Muscle of leg (tissue), 11 donors: ENCODE measurements around the gene MKRN2. TPM values are rescaled to one million over a fixed set of nuclear protein-coding genes. Genes with fewer than 3 reads are reported as not detected.

Source experiments
- DNase-seq: peaks from one replicate; pipeline ENCODE4 v3.0.0; 2013
- H3K27ac ChIP-seq: one replicate; pipeline ENCODE4 v1.5.1; 2013; ENCODE audit warnings: mild to moderate bottlenecking, low read length, control low read depth
- H3K27me3 ChIP-seq: one replicate; pipeline ENCODE4 v1.6.1; 2013; ENCODE audit warnings: low read length; ENCODE audit not compliant: control insufficient read depth, insufficient read depth
- H3K36me3 ChIP-seq: one replicate; pipeline ENCODE4 v1.6.1; 2013; ENCODE audit warnings: low read length; ENCODE audit not compliant: control insufficient read depth, insufficient read depth
- H3K4me1 ChIP-seq: one replicate; pipeline ENCODE4 v1.6.1; 2013; ENCODE audit warnings: low read length; ENCODE audit not compliant: control insufficient read depth, insufficient read depth
- H3K4me3 ChIP-seq: one replicate; pipeline ENCODE4 v1.5.1; 2013; ENCODE audit warnings: low read length, control low read depth
- H3K9me3 ChIP-seq: replicated peaks from 2 replicates; pipeline ENCODE4 v1.6.1; 2013; ENCODE audit warnings: low read depth, low read length; ENCODE audit not compliant: control insufficient read depth
- WGBS: methylation state at CpG from one replicate; pipeline ENCODE4 v1.1.5; 2013; ENCODE audit warnings: missing lambda C conversion rate; ENCODE audit not compliant: insufficient coverage; 5-methylcytosine and 5-hydroxymethylcytosine counted together
- polyA plus RNA-seq, 8 donors: library from polyadenylated mRNA; unstranded; fragments of 120-200 nt; gene quantifications; one replicate each; pipeline versions ENCODE4 v1.2.1 to v1.2.3, GENCODE V29; 2013; ENCODE audit warnings: inconsistent platforms in 1 of 8, low replicate concordance in 1 of 8; ENCODE audit not compliant: insufficient read length in 8 of 8, insufficient read depth in 1 of 8
- total RNA-seq: library from RNA; stranded (reverse); fragments of 120-200 nt; gene quantifications from one replicate; pipeline ENCODE4 v1.2.4, GENCODE V29; 2013

The MKRN2 gene
- total and polyA plus RNA-seq, 9 donors: 24.1 to 33.2 (median 29.1) TPM

- Histone ChIP-seq H3K9me3 (peaks cover 6% of the 10 kb centered on the region), H3K36me3 (peaks cover 33% of the 10 kb centered on the region), H3K27me3 (no peaks in the 10 kb centered on the region), H3K4me1 (no peaks in the 10 kb centered on the region), H3K27ac (no peak overlapping the region), H3K4me3 (no peak overlapping the region)
- no CpG with 5 or more reads among the region's 3 CpGs for WGBS
- DNase-seq: no peak
Observed at GRCh38 chr3:12568747-12569146, 11.9 kb downstream of the MKRN2 start.

- no peak for DNase-seq
- Histone ChIP-seq H3K27me3 (no peaks in the 10 kb centered on the region), H3K4me3 (no peak overlapping the region), H3K36me3 (peaks cover 44% of the 10 kb centered on the region), H3K4me1 (no peaks in the 10 kb centered on the region), H3K9me3 (peaks cover 6% of the 10 kb centered on the region), H3K27ac (no peak overlapping the region)
- 90% methylated on average over 2 of the region's 6 CpGs for WGBS
Observed at GRCh38 chr3:12569836-12570235, 12.9 kb downstream of the MKRN2 start.

GRCh38 chr3:12571986-12572385 lies 15.1 kb downstream of the MKRN2 start:
- Histone ChIP-seq H3K27me3 (no peaks in the 10 kb centered on the region), H3K9me3 (no peaks in the 10 kb centered on the region), H3K27ac (no peak overlapping the region), H3K4me1 (no peaks in the 10 kb centered on the region), H3K4me3 (no peak overlapping the region), H3K36me3 (peaks cover 62% of the 10 kb centered on the region)
- WGBS: 95% methylated on average over 9 of the region's 11 CpGs
- no peak for DNase-seq

- Histone ChIP-seq H3K27ac (no peak overlapping the region), H3K36me3 (peaks cover 75% of the 10 kb centered on the region)
- WGBS: 95% methylated on average over 5 of the region's 6 CpGs
Observed at GRCh38 chr3:12574131-12574530, 17.2 kb downstream of the MKRN2 start.

GRCh38 chr3:12574661-12575060 lies 17.8 kb downstream of the MKRN2 start:
- no peak for DNase-seq
- WGBS: 71% methylated on average over 1 of the region's 7 CpGs
- H3K36me3 ChIP-seq: peaks cover 77% of the 10 kb centered on the region
- no peak overlapping the region for H3K27ac ChIP-seq
- H3K27me3 ChIP-seq: no peaks in the 10 kb centered on the region
- H3K4me1 ChIP-seq: no peaks in the 10 kb centered on the region
- no peak overlapping the region for H3K4me3 ChIP-seq
- H3K9me3 ChIP-seq: no peaks in the 10 kb centered on the region

More at GRCh38 chr3:12574131-12574530, 17.2 kb downstream of the MKRN2 start:
- H3K4me1 ChIP-seq: no peaks in the 10 kb centered on the region
- no peak overlapping the region for H3K4me3 ChIP-seq
- H3K27me3 ChIP-seq: no peaks in the 10 kb centered on the region
- DNase-seq: no peak
- H3K9me3 ChIP-seq: no peaks in the 10 kb centered on the region

- Histone ChIP-seq H3K4me3 (no peak overlapping the region), H3K27ac (no peak overlapping the region), H3K4me1 (no peaks in the 10 kb centered on the region), H3K36me3 (peaks cover 81% of the 10 kb centered on the region), H3K27me3 (no peaks in the 10 kb centered on the region), H3K9me3 (no peaks in the 10 kb centered on the region)
- no peak for DNase-seq
- 93% methylated on average over 2 of the region's 5 CpGs for WGBS
Observed at GRCh38 chr3:12577379-12577778, 20.5 kb downstream of the MKRN2 start.

- Histone ChIP-seq H3K27me3 (no peaks in the 10 kb centered on the region), H3K4me3 (no peak overlapping the region), H3K36me3 (peaks cover 80% of the 10 kb centered on the region), H3K9me3 (no peaks in the 10 kb centered on the region), H3K4me1 (no peaks in the 10 kb centered on the region), H3K27ac (no peak overlapping the region)
- DNase-seq: no peak
- no CpG with 5 or more reads among the region's 2 CpGs for WGBS
Observed at GRCh38 chr3:12578742-12579141, 21.9 kb downstream of the MKRN2 start.

GRCh38 chr3:12579456-12579855 lies 22.6 kb downstream of the MKRN2 start:
- DNase-seq: no peak
- no peaks in the 10 kb centered on the region for H3K4me1 ChIP-seq
- no peak overlapping the region for H3K4me3 ChIP-seq
- H3K9me3 ChIP-seq: no peaks in the 10 kb centered on the region
- whole genome bisulfite sequencing: 86% methylated on average over 2 of the region's 3 CpGs
- no peaks in the 10 kb centered on the region for H3K27me3 ChIP-seq
- peaks cover 80% of the 10 kb centered on the region for H3K36me3 ChIP-seq
- no peak overlapping the region for H3K27ac ChIP-seq

- no peaks in the 10 kb centered on the region for H3K27me3 ChIP-seq
- H3K9me3 ChIP-seq: no peaks in the 10 kb centered on the region
- H3K4me3 ChIP-seq: no peak overlapping the region
- H3K27ac ChIP-seq: no peak overlapping the region
- WGBS: 61% methylated on average over 3 of the region's 3 CpGs
- peaks cover 80% of the 10 kb centered on the region for H3K36me3 ChIP-seq
- DNase-seq: no peak
- H3K4me1 ChIP-seq: no peaks in the 10 kb centered on the region
Observed at GRCh38 chr3:12579905-12580304, 23.0 kb downstream of the MKRN2 start.

GRCh38 chr3:12582730-12583129 lies 25.8 kb downstream of the MKRN2 start:
- no peak for DNase-seq
- Histone ChIP-seq H3K27ac (no peak overlapping the region), H3K27me3 (no peaks in the 10 kb centered on the region), H3K36me3 (peaks cover 84% of the 10 kb centered on the region), H3K9me3 (no peaks in the 10 kb centered on the region), H3K4me3 (no peak overlapping the region), H3K4me1 (no peaks in the 10 kb centered on the region)
- 67% methylated on average over 3 of the region's 4 CpGs for WGBS

- peaks cover 85% of the 10 kb centered on the region for H3K36me3 ChIP-seq
- H3K27ac ChIP-seq: no peak overlapping the region
- no peak overlapping the region for H3K4me3 ChIP-seq
- H3K9me3 ChIP-seq: no peaks in the 10 kb centered on the region
- no peak for DNase-seq
- H3K4me1 ChIP-seq: no peaks in the 10 kb centered on the region
- no peaks in the 10 kb centered on the region for H3K27me3 ChIP-seq
Observed at GRCh38 chr3:12583280-12583679, 26.4 kb downstream of the MKRN2 start.
